GM19372 (cell line): ENCODE data around the gene KHDRBS1.
"Not testable (repeated sequence)": the region's sequence is repeated elsewhere in the genome, so short reads cannot be mapped to it uniquely, and the experiment has no call there.

Experiments used
- ATAC-seq: cut with Tn5 transposase; IDR thresholded peaks from one replicate; pipeline ENCODE4 v1.9.1; 2021; ENCODE audit warnings: mild to moderate bottlenecking, low read depth, moderate library complexity; ENCODE audit not compliant: unreplicated experiment

Gene KHDRBS1

DNA sequence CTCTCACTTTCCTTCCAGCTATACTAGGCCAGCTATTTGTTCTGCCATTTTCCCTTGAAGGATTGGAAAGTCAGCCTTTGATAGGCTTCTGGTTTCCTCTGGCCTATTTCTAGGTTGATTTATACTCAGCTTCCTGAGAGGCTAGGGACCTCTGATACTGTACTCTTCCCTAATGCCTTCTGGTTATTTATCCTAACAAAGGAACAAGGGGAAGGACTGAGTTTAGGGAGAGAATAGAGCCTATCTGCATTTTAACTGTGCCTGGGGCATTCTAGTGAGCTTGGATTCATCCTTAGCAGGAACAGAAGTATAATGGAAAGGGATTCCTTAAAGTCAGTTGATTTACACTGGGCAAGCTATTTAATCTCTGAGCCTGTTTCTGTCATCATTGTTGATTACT, 47.2 kb downstream of the KHDRBS1 start:
- no peak for ATAC-seq

DNA sequence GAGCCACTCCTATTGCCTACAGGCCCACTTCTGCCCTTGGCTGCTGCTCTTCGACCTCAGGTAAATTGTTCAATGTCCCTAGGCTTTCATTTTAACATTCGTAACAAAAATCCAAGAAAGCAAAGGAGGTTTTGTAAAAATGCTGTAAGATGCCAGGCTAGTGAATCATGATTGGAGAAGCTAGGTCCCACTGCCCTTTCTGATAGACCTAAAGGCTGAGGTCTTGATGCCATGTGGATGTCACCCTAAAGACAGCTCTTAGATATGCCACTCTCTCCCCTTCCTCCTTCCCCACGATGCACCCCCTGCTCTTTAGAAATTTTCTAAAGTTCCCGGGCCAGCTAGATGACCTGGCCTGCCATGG, 49.2 kb downstream of the KHDRBS1 start:
- no peak for ATAC-seq

DNA sequence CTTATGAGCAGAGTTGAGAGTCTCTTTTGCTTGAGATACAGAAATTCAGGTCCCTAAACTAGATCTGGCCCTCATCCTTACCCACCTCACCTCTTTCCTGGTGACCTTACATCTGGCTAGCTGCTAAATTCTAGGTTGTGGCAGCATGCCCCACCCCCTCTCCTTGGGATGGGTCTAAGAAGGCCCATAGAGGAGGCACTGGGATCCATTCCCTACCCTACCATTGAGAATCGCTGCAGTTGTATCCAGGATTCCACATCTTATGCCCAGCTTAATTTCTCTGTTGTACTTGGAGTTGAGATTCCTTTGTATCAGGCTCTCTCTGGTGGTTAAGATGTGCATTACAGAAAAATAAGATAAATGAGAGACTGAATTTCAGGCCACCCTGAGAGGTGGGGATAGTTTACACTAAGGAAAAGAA, 49.6 kb downstream of the KHDRBS1 start:
- ATAC-seq = no peak

- ATAC-seq = not testable (repeated sequence)
Observed at GRCh38 chr1:32065613-32066488, 52.2 kb downstream of the KHDRBS1 start.

GRCh38 chr1:32066489-32066873, 52.8 kb downstream of the KHDRBS1 start:
- ATAC-seq = no peak

DNA sequence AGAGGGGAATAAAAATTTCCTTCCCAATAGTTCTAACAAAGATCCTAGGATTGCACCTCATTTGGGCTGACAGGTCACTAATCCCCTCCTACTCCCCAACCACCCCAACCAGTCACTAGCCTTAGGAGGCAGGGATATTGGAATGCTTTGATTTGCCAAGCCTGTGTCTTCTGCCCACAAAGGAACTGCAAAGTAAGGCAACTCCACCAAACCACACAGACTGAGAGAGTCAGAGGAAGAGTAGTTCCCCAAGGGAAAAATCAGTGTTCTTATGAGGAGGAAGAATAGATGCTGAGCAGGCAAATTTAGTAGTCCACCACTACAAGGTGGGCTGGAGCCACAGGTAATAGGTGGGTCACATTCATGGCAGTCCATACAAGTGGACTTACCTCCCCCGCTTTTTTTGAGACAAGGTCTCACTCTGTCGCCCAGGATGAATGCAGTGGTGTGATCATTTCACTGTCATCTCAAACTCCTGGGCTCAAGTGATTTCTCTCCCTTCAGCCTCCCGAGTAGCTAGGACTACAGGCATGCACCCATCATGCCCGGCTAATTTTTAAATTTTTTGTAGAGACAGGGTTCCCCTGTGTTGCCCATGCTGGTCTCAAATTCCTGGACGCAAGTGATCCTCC, 55.4 kb downstream of the KHDRBS1 start:
- no peak for ATAC-seq

GRCh38 chr1:32071758-32072621, 58.3 kb downstream of the KHDRBS1 start:
- no peak for ATAC-seq

DNA sequence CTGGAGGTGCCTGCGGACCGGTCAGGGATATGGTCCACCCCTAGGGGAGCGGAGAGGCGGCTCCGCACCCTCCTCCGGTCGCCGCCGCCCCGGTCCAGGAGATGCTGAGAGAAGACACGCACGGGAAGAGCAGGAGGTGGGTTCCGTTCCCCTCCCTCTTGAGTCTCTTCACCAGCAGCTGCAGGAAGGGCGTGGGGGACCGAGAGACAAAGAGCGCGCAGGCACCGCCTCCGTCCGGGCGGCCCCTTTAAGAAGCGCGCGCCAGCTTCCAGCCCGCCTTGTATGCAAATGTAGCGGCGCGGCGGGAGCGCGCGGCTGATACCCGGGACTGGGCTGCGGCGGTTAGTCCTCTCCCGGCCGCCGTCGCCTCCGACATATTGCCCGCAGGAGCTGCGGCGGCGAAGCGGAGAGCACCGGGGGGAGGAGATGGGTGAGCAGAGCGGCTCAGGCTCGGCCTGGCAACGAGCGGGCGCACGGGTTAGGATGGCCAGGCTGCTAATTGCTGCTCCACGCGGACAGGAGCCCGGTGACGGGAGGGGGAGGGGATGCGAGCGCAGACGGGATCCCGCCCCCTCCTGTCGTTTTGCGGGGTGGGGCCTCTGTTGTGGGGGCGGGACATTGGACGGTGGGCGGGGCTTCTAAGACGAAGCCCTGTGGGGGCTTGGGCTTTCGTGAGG, 59.1 kb downstream of the KHDRBS1 start, which contains the start of gene TMEM39B:
TMEM39B (plus strand) TSS at position 318 of the 677 bp plus-strand sequence; CDS start at position 427, 109 bp downstream.
- ATAC-seq = peak; percentile 83

DNA sequence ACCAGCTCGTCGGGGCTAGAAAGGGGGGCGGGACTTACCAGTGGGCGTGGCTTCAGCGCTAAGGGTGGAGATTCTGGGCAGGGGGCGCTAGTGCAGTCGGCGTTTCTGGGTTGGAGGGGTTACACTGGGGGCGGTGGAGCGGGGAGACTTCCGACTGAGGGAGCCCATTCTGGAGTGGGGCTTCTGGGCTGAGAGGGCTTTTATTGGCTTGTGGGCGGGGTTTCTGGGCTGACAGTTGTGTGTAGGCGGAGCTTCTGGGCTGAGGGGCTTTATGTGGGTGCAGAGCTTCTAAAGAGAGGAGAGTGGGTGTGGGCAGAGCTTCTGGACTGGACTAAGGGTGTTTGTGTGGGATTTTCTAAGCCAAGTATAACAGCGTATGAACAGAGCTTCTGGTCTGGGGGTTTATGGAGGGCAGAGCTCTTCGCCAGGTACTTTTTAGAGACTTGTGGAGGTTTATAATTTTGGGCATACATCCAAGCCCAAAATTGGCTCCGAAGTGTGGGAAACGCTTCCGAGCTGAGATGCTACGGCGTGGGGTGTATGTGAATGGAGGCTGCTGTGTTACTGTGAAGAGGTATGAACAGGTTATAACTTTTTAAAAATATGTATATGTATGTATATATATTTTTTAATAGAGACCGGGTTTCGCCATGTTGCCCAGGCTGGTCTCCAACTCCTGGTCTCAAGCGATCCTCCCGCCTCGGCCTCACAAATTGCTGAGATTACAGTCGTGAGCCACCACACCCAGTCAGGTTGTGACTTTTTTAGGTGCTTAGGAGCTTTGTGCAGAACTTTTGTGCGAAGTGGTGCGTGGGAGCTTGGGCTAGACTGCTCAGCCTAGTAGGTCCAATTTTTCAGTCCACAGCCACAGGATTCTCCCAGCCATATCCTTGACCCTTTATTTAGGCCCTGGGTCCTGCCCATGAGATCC, 59.9 kb downstream of the KHDRBS1 start:
- no peak for ATAC-seq

GRCh38 chr1:32074841-32075240, 61.2 kb downstream of the KHDRBS1 start:
- no peak for ATAC-seq

DNA sequence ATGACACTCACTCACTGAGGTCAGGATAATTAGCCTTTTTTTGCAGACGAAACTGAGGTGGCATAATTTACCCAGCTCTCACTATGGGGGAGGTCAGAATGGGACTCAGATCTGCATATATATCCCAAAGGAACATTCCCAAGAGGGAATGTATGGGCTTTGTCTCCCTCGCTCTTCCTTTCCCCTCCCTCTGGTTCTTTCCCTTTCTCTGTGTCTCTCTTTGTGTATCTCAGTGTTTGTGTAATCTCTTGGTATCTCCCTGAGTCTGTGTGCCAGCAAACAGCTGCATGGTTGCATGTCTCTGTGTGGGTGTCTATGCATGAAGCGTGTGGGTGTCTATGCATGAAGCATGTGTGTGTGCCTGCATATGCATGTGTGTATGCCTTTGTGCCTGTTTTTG, 63.8 kb downstream of the KHDRBS1 start:
- no peak for ATAC-seq

DNA sequence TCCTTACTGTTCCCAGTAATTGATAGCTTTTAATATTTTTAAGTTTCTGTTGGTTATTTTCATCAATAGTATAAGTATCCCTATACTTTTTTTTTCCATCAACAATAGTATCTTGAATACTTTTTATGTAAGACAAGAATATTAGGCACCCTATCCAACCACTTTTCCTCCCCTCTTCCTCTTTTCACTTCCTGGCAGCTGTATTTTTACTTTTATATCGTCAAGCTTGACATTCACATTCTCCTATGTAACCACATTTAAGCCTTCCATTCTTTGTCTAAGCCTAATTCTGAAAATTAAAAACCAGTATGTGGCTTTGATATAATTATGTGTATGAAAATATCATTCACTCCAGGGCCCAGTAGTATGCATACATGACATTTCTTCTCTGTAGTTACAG, 68.4 kb downstream of the KHDRBS1 start:
- no peak for ATAC-seq

DNA sequence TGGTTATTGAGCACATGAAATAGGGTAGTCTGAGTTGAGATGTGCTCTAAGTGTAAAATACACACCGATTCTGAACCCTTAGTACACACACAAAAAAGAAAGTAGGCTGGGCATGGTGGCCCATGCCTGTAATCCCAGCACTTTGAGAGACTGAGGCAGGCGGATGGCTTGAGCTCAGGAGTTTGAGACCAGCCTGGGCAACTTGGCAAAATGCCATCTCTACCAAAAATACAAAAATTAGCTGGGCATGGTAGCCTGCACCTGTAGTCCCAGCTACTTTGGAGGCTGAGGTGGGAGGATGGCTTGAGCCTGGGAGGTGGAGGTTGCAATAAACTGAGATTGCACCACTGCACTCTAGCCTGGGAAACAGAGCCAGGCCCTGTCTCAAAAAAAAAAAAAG, 72.7 kb downstream of the KHDRBS1 start:
- ATAC-seq = not testable (repeated sequence)

GRCh38 chr1:32091176-32091575, 77.5 kb downstream of the KHDRBS1 start:
- ATAC-seq = no peak

- no peak for ATAC-seq
Observed at GRCh38 chr1:32091591-32091990, 77.9 kb downstream of the KHDRBS1 start.
